ENCODE results near the gene RSBN1.
"Not testable (repeated sequence)": the region's sequence is repeated elsewhere in the genome, so short reads cannot be mapped to it uniquely, and the experiment has no call there.

GRCh38 chr1:113753333-113753732 lies 58.9 kb downstream of the RSBN1 start:
- TF ChIP-seq POLR2AphosphoS5 (IDR thresholded peaks at IDR 0.05; ENCODE audit: borderline replicate concordance, low read depth, low read length); EZH2 (IDR thresholded peaks at IDR 0.05): not testable (repeated sequence)
